GM12878 (cell line): ENCODE data around the gene PRAMEF18.
"Not testable (repeated sequence)": the region's sequence is repeated elsewhere in the genome, so short reads cannot be mapped to it uniquely, and the experiment has no call there.

ENCODE experiments used
- ELK1 ChIP-seq: IDR thresholded peaks from 2 replicates; pipeline ENCODE4 v1.6.1; 2012; ENCODE audit warnings: low read depth, low read length, improper control_type of control experiment
- EP300 ChIP-seq, 2 experiments: fragments of 150-350 bp in 1 of 2; IDR thresholded peaks; 2 replicates each; pipeline ENCODE4 v1.6.1; 2011 to 2012; ENCODE audit warnings: low read depth in 2 of 2, low read length in 2 of 2, borderline replicate concordance in 1 of 2, improper control_type of control experiment in 1 of 2, inconsistent platforms in 1 of 2; ENCODE audit not compliant: control insufficient read depth in 1 of 2
- NR2C1 ChIP-seq: fragments of 450-650 bp; IDR thresholded peaks from 2 replicates; pipeline ENCODE4 v1.6.1; 2017; ENCODE audit warnings: antibody characterized with exemption, mild to moderate bottlenecking, moderate library complexity
- PRDM15 ChIP-seq: fragments of 450-650 bp; formaldehyde crosslinking; IDR thresholded peaks from 2 replicates; pipeline ENCODE4 v1.4.0; 2020; ENCODE audit warnings: mild to moderate bottlenecking, moderate library complexity
- SIN3A ChIP-seq: IDR thresholded peaks from 2 replicates; pipeline ENCODE4 v1.6.1; 2012; ENCODE audit warnings: low read depth, low read length, improper control_type of control experiment
- TCF12 ChIP-seq: IDR thresholded peaks from 2 replicates; pipeline ENCODE4 v1.6.1; 2011; ENCODE audit warnings: low read depth, mild to moderate bottlenecking, low read length
- TF ChIP-seq, protein P1 (sequence below), 3 experiments: IDR thresholded peaks in 2 of 3; conservative IDR thresholded peaks in 1 of 3; 2 replicates each; pipeline ENCODE4 v1.5.1; 2011; ENCODE audit warnings: low read depth in 3 of 3, low read length in 3 of 3, mild to moderate bottlenecking in 3 of 3, control low read depth in 2 of 3, moderate library complexity in 2 of 3, inconsistent platforms in 1 of 3, mixed read lengths in 1 of 3; ENCODE audit not compliant: control insufficient read depth in 2 of 3, insufficient read depth in 1 of 3; ENCODE audit errors: extremely low read depth in 1 of 3

- TF ChIP-seq, protein P1, sequence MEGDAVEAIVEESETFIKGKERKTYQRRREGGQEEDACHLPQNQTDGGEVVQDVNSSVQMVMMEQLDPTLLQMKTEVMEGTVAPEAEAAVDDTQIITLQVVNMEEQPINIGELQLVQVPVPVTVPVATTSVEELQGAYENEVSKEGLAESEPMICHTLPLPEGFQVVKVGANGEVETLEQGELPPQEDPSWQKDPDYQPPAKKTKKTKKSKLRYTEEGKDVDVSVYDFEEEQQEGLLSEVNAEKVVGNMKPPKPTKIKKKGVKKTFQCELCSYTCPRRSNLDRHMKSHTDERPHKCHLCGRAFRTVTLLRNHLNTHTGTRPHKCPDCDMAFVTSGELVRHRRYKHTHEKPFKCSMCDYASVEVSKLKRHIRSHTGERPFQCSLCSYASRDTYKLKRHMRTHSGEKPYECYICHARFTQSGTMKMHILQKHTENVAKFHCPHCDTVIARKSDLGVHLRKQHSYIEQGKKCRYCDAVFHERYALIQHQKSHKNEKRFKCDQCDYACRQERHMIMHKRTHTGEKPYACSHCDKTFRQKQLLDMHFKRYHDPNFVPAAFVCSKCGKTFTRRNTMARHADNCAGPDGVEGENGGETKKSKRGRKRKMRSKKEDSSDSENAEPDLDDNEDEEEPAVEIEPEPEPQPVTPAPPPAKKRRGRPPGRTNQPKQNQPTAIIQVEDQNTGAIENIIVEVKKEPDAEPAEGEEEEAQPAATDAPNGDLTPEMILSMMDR (IDR thresholded peaks at IDR 0.05 in 2 of 3, conservative IDR thresholded peaks at IDR 0.05 in 1 of 3; ENCODE audit: control insufficient read depth in 2 of 3, extremely low read depth in 1 of 3, insufficient read depth in 1 of 3, low read depth in 3 of 3, low read length in 3 of 3): not testable (repeated sequence)
- not testable (repeated sequence) for TF ChIP-seq ELK1; EP300 (IDR thresholded peaks at IDR 0.05; ENCODE audit: borderline replicate concordance in 1 of 2, control insufficient read depth in 1 of 2, low read depth in 2 of 2, low read length in 2 of 2); SIN3A; PRDM15 (CRISPR knock-in tag); TCF12; NR2C1
These were observed 17.7 kb upstream of the PRAMEF18 start for GRCh38 chr1:13243536-13244263.
